MM.1S (cell line): ENCODE data around the gene AMDHD1.

Source experiments
- CTCF ChIP-seq: fragments of 300-600 bp; sonication (generic); IDR thresholded peaks from 2 replicates; pipeline ENCODE4 v1.5.1; 2016; ENCODE audit warnings: antibody characterized with exemption, low read length, mixed read lengths
- EZH2 ChIP-seq: fragments of 300-600 bp; sonication (generic); optimal IDR thresholded peaks from 2 replicates; pipeline ENCODE3; 2017; ENCODE audit warnings: low read depth, mild to moderate bottlenecking, antibody characterized with exemption, low read length, mixed read lengths

- TF ChIP-seq CTCF (no peak), EZH2 (no peak)
Observed at GRCh38 chr12:96014943-96015599, 71.9 kb downstream of the AMDHD1 start.
